ENCODE measurements around the gene SEC61A1.

- TF ChIP-seq CTCF (conservative IDR thresholded peaks at IDR 0.05; ENCODE audit: low read depth, low read length) (no peak), EZH2 (IDR thresholded peaks at IDR 0.05; ENCODE audit: low read length, unreplicated experiment) (no peak)
Measured at GRCh38 chr3:128012050-128012449, 40.2 kb upstream of the SEC61A1 start.
